ENCODE measurements around the gene TSHB. TPM values are rescaled to one million over a fixed set of nuclear protein-coding genes. Genes with fewer than 3 reads are reported as not detected.

TSHB gene
- total RNA-seq, 1 donor from 2014 or later = not detected

- H3K27me3 Mint-ChIP-seq (ENCODE audit: unreplicated experiment) = peaks cover 2% of the 10 kb centered on the region
- no peaks in the 10 kb centered on the region for H3K36me3 Mint-ChIP-seq (ENCODE audit: low read depth, unreplicated experiment)
- TF ChIP-seq CTCF (IDR thresholded peaks at IDR 0.05; ENCODE audit: unreplicated experiment) = no peak
- peaks cover 6% of the 10 kb centered on the region for H3K4me1 Mint-ChIP-seq (ENCODE audit: unreplicated experiment)
- H3K9me3 Mint-ChIP-seq (ENCODE audit: unreplicated experiment) = no peaks in the 10 kb centered on the region
- no peak overlapping the region for H3K4me3 Mint-ChIP-seq (ENCODE audit: unreplicated experiment)
- H3K27ac Mint-ChIP-seq (ENCODE audit: unreplicated experiment) = no peak overlapping the region
- DNase-seq (ENCODE audit: low spot score) = no peak
Observed at GRCh38 chr1:115069659-115070308, 40.2 kb downstream of the TSHB start.

- TF ChIP-seq CTCF (IDR thresholded peaks at IDR 0.05; ENCODE audit: unreplicated experiment) = no peak
- Mint-ChIP-seq H3K27ac (ENCODE audit: unreplicated experiment) (no peak overlapping the region), H3K9me3 (ENCODE audit: unreplicated experiment) (no peaks in the 10 kb centered on the region), H3K4me3 (ENCODE audit: unreplicated experiment) (no peak overlapping the region), H3K4me1 (ENCODE audit: unreplicated experiment) (peaks cover 6% of the 10 kb centered on the region), H3K27me3 (ENCODE audit: unreplicated experiment) (peaks cover 2% of the 10 kb centered on the region), H3K36me3 (ENCODE audit: low read depth, unreplicated experiment) (no peaks in the 10 kb centered on the region)
- DNase-seq (ENCODE audit: low spot score) = no peak
Observed at GRCh38 chr1:115071012-115071664, 41.5 kb downstream of the TSHB start.

GRCh38 chr1:115073298-115074087 lies 43.9 kb downstream of the TSHB start:
- Mint-ChIP-seq H3K27ac (ENCODE audit: unreplicated experiment) (no peak overlapping the region), H3K27me3 (ENCODE audit: unreplicated experiment) (peaks cover 2% of the 10 kb centered on the region), H3K4me1 (ENCODE audit: unreplicated experiment) (peaks cover 6% of the 10 kb centered on the region), H3K4me3 (ENCODE audit: unreplicated experiment) (no peak overlapping the region), H3K36me3 (ENCODE audit: low read depth, unreplicated experiment) (no peaks in the 10 kb centered on the region), H3K9me3 (ENCODE audit: unreplicated experiment) (no peaks in the 10 kb centered on the region)
- DNase-seq (ENCODE audit: low spot score) = no peak
- TF ChIP-seq CTCF (IDR thresholded peaks at IDR 0.05; ENCODE audit: unreplicated experiment) = no peak

GRCh38 chr1:115074839-115075534 lies 45.4 kb downstream of the TSHB start:
- Mint-ChIP-seq H3K27me3 (ENCODE audit: unreplicated experiment) (peaks cover 2% of the 10 kb centered on the region), H3K4me3 (ENCODE audit: unreplicated experiment) (no peak overlapping the region), H3K36me3 (ENCODE audit: low read depth, unreplicated experiment) (no peaks in the 10 kb centered on the region), H3K4me1 (ENCODE audit: unreplicated experiment) (peaks cover 6% of the 10 kb centered on the region), H3K27ac (ENCODE audit: unreplicated experiment) (no peak overlapping the region), H3K9me3 (ENCODE audit: unreplicated experiment) (no peaks in the 10 kb centered on the region)
- DNase-seq (ENCODE audit: low spot score) = no peak
- TF ChIP-seq CTCF (IDR thresholded peaks at IDR 0.05; ENCODE audit: unreplicated experiment) = no peak
